Activated T-helper 2 cell treated with anti-CD3 and anti-CD28 coated beads, Interferon-gamma antibody, Interleukin-2, Interleukin-4, amounts not matched to agents 10 μg/mL and 5 μg/mL and 100 μg/mL, durations not matched to agents 14 hours and 24 hours and 36 hours (primary cell): ENCODE results near the gene HOXD12. TPM values are rescaled to one million over a fixed set of nuclear protein-coding genes. Genes with fewer than 3 reads are reported as not detected.

Experiments
- DNase-seq: peaks from one replicate; pipeline ENCODE4 v3.0.0; 2021; ENCODE audit warnings: low spot score
- H3K27ac Mint-ChIP-seq: one replicate; pipeline ENCODE4 v1.8.0; 2021; ENCODE audit warnings: mixed read lengths
- H3K27me3 Mint-ChIP-seq: one replicate; pipeline ENCODE4 v1.8.0; 2021; ENCODE audit warnings: low read depth, mixed read lengths
- H3K36me3 Mint-ChIP-seq: one replicate; pipeline ENCODE4 v1.8.0; 2021; ENCODE audit warnings: low read depth, mixed read lengths
- H3K4me1 Mint-ChIP-seq: one replicate; pipeline ENCODE4 v1.8.0; 2021; ENCODE audit warnings: low read depth, mixed read lengths
- H3K4me3 Mint-ChIP-seq: one replicate; pipeline ENCODE4 v1.8.0; 2021; ENCODE audit warnings: low read depth, mild to moderate bottlenecking, moderate library complexity, mixed read lengths
- H3K9me3 Mint-ChIP-seq: one replicate; pipeline ENCODE4 v1.8.0; 2021; ENCODE audit warnings: mixed read lengths
- intact Hi-C: fragments of 100-400 bp; cut with micrococcal nuclease; formaldehyde crosslinking; loops from one replicate; pipeline ENCODE4 v1.15.1; 2023
- total RNA-seq: library from RNA; stranded (reverse); gene quantifications from 2 replicates; pipeline ENCODE4 v1.2.3, GENCODE V29; 2022

The HOXD12 gene
- total RNA-seq, 1 donor from 2014 or later: not detected

DNA sequence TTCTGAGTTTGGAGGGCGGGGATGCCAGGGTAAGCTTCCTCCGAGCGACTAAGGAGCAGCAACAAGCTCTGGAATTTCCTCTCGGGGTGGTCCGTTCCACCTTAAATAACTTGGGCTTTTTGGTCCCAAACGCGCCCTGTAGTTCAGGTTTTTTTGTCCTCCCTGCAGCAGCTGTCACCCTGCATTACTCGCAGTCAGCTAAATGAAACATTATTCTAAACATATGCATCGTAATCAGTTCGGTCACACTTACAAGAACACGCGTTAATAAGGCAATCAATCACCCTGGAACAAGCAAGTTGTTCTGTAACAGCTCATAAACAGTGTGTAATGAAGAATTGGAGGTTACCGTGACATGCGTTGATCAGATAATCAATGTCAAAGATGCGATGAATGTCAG is 24.1 kb upstream of the HOXD12 start:
- Mint-ChIP-seq H3K4me1 (peaks cover 5% of the 10 kb centered on the region), H3K27ac (no peak overlapping the region), H3K9me3 (peaks cover 3% of the 10 kb centered on the region), H3K27me3 (peaks cover 76% of the 10 kb centered on the region), H3K36me3 (peaks cover 4% of the 10 kb centered on the region), H3K4me3 (no peak overlapping the region)
- no peak for DNase-seq
- intact Hi-C loops: loop anchor here (5.0 kb wide), 1 partner anchor 1738 kb away; no protein-coding TSS in a partner anchor

DNA sequence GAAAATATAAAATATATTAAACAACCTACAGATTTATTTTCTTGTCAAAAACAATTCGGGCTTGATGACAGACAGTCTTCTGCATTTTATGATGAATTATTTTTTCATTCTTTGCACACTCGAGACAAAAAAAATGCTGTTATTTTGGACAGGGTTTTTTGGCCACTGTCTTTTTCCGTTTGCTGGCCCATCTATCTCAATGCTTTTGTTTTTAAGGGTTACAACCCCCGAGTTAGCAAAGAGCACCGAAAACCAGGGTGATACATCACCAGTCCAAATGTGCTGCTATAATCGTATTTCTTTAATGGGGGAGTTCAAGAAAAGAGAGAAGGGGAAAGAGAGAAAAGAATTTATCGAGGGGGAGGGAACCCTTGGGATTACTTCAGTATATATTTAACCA is 23.5 kb upstream of the HOXD12 start:
- peaks cover 5% of the 10 kb centered on the region for H3K4me1 Mint-ChIP-seq

DNA sequence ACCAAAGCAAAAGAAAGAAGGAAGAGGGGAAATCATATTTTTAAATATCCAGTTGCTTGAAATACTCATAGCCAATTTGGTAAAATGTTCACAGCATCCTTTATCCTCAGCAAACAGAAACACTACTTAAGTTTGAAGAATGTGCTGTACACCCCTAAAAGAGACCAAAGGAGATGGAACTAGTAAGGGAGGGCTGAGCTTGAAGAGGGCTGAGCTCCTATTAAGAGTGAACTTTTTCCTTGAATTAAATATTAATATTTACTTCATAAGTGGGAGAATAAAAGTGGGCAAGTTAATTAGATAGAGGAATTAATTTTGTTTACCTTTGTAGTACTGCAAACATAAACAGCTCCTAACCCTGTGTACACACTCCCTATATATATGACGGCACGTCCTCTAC is 22.8 kb upstream of the HOXD12 start:
- no peak overlapping the region for H3K4me3 Mint-ChIP-seq
- H3K27me3 Mint-ChIP-seq: peaks cover 73% of the 10 kb centered on the region
- peaks cover 3% of the 10 kb centered on the region for H3K9me3 Mint-ChIP-seq
- no peak for DNase-seq
- peaks cover 5% of the 10 kb centered on the region for H3K4me1 Mint-ChIP-seq
- H3K36me3 Mint-ChIP-seq: peaks cover 4% of the 10 kb centered on the region
- H3K27ac Mint-ChIP-seq: no peak overlapping the region
- intact Hi-C loops: loop anchor here (2.0 to 5.0 kb wide), 2 partner anchors 54 to 1739 kb away; no protein-coding TSS in a partner anchor

More for the DNA sequence above, 23.5 kb upstream of the HOXD12 start:
- intact Hi-C loops: loop anchor here (2.0 to 5.0 kb wide), 2 partner anchors 55 to 1739 kb away; no protein-coding TSS in a partner anchor
- Mint-ChIP-seq H3K9me3 (peaks cover 3% of the 10 kb centered on the region), H3K27ac (no peak overlapping the region), H3K36me3 (peaks cover 4% of the 10 kb centered on the region), H3K4me3 (no peak overlapping the region), H3K27me3 (peaks cover 73% of the 10 kb centered on the region)
- DNase-seq: no peak

DNA sequence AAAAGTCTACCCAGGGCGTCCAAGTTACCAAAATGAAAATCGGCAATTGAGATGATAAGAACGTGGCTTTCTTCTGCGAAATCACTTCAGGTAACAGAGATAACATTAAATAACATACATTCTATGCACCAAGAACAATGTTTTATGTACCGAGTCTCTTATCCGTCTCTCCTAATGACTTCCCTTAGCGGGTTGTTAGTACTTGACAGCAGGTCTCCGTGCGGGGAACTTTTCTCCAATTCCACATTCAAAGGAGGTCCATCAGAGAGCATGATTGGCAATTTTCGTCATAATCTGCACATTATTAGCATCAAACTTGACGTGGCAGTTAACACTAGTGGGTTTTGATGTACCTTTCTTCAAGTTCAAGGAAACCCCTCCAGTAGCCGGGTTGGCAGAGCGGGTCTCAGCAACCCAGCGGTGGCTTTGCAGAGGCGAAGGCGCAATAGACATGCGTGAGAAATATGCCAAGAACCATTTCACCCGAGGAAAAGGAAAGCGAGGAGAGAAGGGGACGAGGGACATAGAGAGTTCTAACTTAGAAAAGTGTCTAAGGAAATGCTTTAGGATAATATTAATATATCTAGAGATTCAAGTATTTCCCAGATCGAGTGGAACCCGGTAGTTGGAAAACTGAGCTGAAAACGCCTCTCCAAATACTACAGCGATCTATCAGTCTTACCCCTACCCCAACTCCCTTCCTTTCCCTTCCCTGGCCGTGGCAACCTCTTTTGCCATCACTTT is 20.9 kb upstream of the HOXD12 start:
- no peak for DNase-seq
- intact Hi-C loops: loop anchor here (1.0 to 5.0 kb wide), 3 partner anchors 9 to 1741 kb away; no protein-coding TSS in a partner anchor
- Mint-ChIP-seq H3K36me3 (peaks cover 4% of the 10 kb centered on the region), H3K27ac (no peak overlapping the region), H3K4me1 (peaks cover 5% of the 10 kb centered on the region), H3K4me3 (no peak overlapping the region), H3K9me3 (peaks cover 3% of the 10 kb centered on the region), H3K27me3 (peaks cover 67% of the 10 kb centered on the region)

DNA sequence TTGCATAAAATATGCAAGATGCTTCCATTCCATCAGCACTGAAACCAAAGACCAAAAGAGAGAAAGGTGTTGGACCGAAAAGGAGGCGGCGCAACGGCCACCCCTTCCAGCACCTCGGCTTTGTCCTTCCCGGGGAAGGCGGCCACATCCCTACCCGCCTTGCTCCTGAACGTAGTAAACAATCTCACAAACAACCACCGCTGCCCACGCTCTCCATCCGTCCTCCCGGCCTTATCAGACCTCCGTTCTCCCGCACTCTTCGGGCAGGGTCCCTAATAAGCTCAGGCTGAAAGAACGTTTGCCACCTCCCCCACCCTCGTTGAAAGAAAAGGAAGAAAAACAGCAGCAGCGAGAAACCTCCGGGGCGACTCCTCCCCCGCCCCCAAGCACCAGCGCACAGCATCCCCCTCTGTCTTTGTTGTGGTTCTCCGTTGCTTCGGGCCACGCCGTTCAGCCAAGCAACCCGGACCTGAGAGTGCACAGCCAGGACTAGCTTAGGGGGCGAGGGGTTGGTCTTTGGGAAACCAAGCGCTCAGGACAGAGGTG is 20.2 kb upstream of the HOXD12 start:
- H3K4me1 Mint-ChIP-seq: peaks cover 5% of the 10 kb centered on the region
- H3K4me3 Mint-ChIP-seq: no peak overlapping the region
- peaks cover 69% of the 10 kb centered on the region for H3K27me3 Mint-ChIP-seq
- no peak for DNase-seq
- peaks cover 4% of the 10 kb centered on the region for H3K36me3 Mint-ChIP-seq
- intact Hi-C loops: loop anchor here (2.0 to 5.0 kb wide), 2 partner anchors 31 to 1742 kb away; no protein-coding TSS in a partner anchor
- peak overlapping the region; percentile 76 for H3K27ac Mint-ChIP-seq
- peaks cover 3% of the 10 kb centered on the region for H3K9me3 Mint-ChIP-seq

DNA sequence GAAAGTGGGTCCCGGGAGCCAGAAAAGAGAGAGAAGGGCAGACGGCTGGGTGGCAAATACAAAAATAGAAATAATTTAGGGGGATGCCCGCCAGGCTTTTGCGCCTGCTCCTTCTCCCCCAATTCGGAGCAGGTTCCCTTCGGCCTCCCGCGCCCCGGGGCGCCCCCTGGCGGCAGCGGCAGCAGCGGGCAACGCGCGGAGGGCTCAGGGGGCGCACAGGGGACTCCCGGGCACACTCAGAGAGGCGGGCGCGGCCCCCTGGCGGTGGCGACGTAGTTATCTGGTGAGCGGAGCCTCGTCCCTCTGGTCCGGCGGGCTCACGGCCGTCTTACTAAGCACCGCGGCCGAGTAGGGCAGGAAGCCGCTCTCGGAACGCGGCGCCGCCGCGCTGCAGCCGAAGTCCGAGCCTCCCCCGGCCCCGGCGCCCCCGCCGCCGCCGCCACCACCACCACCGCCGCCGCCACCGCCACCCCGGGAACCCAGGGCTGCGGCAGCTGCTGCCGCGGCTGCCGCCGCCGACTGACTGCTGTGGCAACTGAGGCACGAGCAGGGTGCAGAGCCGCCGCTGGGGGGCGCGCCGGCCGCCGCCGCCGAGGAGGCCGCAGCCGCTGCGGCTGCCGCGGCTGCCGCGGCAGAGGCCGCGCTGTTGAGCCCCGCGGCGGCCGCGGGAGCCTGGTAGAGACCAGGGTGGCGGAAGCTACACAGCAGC is 19.6 kb upstream of the HOXD12 start:
- H3K27ac Mint-ChIP-seq: peak overlapping the region; percentile 76
- H3K9me3 Mint-ChIP-seq: peaks cover 3% of the 10 kb centered on the region
- peaks cover 69% of the 10 kb centered on the region for H3K27me3 Mint-ChIP-seq
- H3K36me3 Mint-ChIP-seq: peaks cover 4% of the 10 kb centered on the region
- no peak overlapping the region for H3K4me3 Mint-ChIP-seq
- DNase-seq: no peak
- intact Hi-C loops: loop anchor here (2.0 to 5.0 kb wide), 3 partner anchors 31 to 1743 kb away; no protein-coding TSS in a partner anchor
- H3K4me1 Mint-ChIP-seq: peaks cover 5% of the 10 kb centered on the region

DNA sequence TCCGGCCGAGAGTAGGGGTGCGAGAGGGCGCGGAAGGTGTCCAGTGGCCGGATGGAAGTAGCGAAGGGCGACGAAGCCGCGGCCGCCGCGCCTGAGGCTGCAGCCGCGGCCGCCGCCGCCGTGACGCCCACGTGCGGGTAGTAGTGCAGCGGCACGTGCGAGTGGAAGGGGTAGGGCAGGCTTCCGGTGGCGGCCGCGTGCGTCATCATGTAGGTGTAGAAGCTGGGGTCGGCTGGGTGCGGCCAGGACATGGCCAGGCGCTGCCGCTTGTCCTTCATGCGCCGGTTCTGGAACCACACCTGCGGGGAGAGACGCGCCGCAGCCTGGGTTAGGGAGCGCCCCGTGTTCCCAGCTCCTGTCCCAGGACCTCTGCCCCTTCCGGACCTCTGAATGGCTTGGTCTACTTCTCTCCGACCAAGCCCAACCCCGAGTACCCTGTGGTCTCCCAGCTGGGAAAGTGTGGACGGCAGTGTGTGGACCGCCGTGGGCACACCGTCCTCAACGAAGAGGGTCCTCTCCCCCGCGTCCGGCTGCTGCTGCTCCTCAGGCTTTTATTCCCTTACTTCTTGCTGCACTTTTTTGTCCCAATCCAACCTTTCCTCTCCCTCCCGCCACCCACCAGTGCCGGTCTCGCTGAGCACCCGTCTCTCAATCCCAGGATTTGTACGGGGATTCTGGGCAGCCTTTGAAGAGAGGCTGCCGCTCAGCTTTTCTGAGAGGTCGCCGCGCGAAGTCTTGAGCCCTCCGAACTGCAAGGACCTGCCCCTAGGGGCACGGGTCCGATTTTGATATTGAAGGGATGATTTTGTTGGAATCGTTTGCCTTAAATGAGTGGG is 18.8 kb upstream of the HOXD12 start:
- peaks cover 65% of the 10 kb centered on the region for H3K27me3 Mint-ChIP-seq
- no peak overlapping the region for H3K4me3 Mint-ChIP-seq
- H3K36me3 Mint-ChIP-seq: peaks cover 4% of the 10 kb centered on the region
- intact Hi-C loops: loop anchor here (2.0 kb wide), 1 partner anchor 82 kb away; no protein-coding TSS in a partner anchor
- H3K27ac Mint-ChIP-seq: peak overlapping the region; percentile 38
- no peak for DNase-seq
- peaks cover 3% of the 10 kb centered on the region for H3K9me3 Mint-ChIP-seq
- peaks cover 5% of the 10 kb centered on the region for H3K4me1 Mint-ChIP-seq

DNA sequence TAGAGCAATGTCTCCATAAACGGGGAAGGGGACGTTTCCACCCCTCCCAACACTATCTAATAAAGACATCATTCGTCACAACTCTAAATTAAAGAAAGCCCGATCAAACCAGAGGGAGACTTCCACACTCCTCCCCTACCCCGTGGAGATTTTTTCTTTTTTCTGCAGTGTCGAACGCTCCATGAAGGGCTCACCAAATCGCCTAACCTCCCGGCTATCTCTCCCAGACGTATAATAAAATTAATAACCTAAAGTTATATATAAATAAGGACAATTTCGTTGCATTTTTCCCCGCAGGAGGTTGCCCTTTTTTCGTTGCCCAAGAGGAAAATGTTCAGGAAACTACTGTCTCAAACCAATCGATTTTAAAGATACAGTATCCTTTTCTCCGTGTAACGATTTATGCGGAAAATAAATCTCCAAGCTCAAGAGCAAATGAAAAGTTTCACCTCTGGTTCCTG is 18.2 kb upstream of the HOXD12 start:
- H3K4me3 Mint-ChIP-seq: no peak overlapping the region
- peaks cover 4% of the 10 kb centered on the region for H3K36me3 Mint-ChIP-seq
- peaks cover 63% of the 10 kb centered on the region for H3K27me3 Mint-ChIP-seq
- intact Hi-C loops: loop anchor here (2.0 kb wide), 1 partner anchor 81 kb away; no protein-coding TSS in a partner anchor
- H3K9me3 Mint-ChIP-seq: peaks cover 3% of the 10 kb centered on the region
- no peak for DNase-seq
- H3K27ac Mint-ChIP-seq: peak overlapping the region; percentile 46
- peaks cover 5% of the 10 kb centered on the region for H3K4me1 Mint-ChIP-seq

DNA sequence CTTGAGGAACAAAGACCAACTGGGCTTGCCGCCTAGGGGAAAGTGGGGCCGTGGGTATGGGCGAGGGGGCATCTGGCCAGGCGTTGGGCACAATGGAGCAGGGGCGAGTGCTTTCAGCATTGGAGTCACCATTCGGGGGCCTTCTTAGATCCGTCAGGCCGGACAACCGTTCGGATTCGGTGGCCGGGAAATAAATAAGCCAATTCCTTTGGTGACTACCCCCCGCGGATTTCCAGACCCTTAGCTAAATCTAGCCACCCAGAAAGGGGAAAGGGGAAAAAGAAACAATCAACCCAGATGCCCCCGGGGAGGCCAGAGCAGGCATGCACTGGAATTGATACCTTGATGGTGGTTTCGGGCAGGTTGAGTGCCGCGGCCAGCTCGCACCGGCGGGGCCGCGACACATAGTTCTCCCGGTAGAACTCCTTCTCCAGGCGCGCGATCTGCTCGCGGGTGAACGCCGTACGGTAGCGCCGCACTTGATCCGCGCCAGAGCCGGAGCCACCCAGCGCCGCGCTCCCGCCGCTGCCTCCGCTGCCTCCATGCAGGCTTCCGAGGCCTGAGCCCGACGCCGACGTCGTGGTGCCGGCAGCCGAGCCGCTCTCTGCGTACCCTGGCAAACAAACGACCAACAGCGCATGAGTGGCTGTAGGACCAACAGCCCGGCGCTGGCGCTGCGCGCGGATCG is 17.6 kb upstream of the HOXD12 start:
- peaks cover 4% of the 10 kb centered on the region for H3K36me3 Mint-ChIP-seq
- intact Hi-C loops: loop anchor here (2.0 kb wide), 2 partner anchors 15 to 81 kb away; no protein-coding TSS in a partner anchor
- no peak for DNase-seq
- no peak overlapping the region for H3K4me3 Mint-ChIP-seq
- peaks cover 3% of the 10 kb centered on the region for H3K9me3 Mint-ChIP-seq
- peaks cover 5% of the 10 kb centered on the region for H3K4me1 Mint-ChIP-seq
- H3K27ac Mint-ChIP-seq: peak overlapping the region; percentile 46
- H3K27me3 Mint-ChIP-seq: peaks cover 65% of the 10 kb centered on the region

DNA sequence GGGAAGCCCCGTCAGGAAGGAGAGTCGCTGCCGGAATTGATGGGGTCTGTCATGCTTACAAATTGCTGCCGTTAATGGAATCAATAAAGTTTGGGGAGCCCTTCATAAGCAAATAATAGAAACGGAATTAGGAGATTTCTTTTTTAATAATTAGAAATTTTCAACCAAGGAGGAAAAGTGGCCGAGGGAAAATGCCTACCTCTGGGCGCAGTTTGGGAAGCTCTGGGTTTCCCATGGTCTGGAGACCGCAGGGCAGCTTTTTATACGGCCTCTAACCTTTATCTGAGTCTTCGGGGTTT is 17.1 kb upstream of the HOXD12 start:
- H3K4me1 Mint-ChIP-seq: peaks cover 5% of the 10 kb centered on the region
- no peak overlapping the region for H3K4me3 Mint-ChIP-seq
- H3K36me3 Mint-ChIP-seq: peaks cover 4% of the 10 kb centered on the region
- peaks cover 3% of the 10 kb centered on the region for H3K9me3 Mint-ChIP-seq
- no peak overlapping the region for H3K27ac Mint-ChIP-seq
- intact Hi-C loops: loop anchor here (2.0 kb wide), 1 partner anchor 14 kb away; no protein-coding TSS in a partner anchor
- no peak for DNase-seq
- peaks cover 66% of the 10 kb centered on the region for H3K27me3 Mint-ChIP-seq

DNA sequence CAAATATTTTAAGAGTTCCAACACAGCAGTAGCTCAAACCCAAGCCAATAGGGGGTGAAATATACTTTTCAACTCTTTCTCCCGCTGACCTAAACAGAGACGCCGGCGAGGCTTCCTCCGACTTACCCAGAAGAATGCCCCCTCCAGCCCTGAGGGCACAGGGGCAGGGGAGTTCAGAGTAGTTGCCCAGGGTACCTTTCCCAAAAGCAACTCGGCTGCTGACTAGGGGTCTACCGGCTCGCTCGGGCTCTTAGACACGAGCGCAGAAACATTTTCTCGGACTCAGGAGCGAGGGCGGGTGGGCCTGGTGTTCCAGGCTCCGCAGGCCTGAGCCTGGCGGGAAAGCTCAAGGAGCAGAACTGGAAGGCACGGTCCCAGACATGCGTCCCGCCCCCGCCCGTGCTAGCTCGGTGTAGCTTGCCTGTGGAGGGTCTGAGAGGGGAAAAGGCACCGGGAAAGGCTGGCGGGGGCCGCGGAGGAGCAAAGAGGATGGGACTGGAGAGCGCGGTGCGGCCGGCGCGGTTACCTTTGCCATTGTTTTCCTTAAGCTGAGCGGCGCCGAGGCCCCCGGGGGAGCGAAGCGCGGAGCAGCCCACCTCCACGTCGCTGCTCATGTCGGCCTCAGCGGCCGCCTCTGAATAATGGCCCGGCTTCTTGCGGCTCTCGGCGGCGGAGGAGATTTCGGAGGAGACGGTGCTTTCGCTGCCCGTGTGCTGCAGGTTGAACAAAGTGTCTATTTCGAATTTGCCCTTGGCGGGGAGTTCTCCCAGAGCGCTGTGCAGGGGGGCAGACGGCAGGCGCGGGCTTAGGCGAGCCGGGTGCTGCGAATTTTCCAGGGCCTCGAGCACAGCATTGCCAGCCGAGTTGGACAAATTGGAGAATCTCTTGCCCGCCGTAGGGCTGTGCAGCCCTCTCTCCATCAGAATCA is 16.5 kb upstream of the HOXD12 start:
- H3K36me3 Mint-ChIP-seq: peaks cover 4% of the 10 kb centered on the region
- H3K4me1 Mint-ChIP-seq: peaks cover 5% of the 10 kb centered on the region
- H3K27ac Mint-ChIP-seq: peak overlapping the region; percentile 33
- intact Hi-C loops: loop anchor here (2.0 kb wide), 1 partner anchor 14 kb away; no protein-coding TSS in a partner anchor
- peaks cover 72% of the 10 kb centered on the region for H3K27me3 Mint-ChIP-seq
- H3K4me3 Mint-ChIP-seq: no peak overlapping the region
- DNase-seq: no peak
- H3K9me3 Mint-ChIP-seq: peaks cover 3% of the 10 kb centered on the region
